Hindlimb muscle (tissue), 1 donor: ENCODE results near the gene DACH1. TPM values are rescaled to one million over a fixed set of nuclear protein-coding genes. Genes with fewer than 3 reads are reported as not detected.

Experiments used
- DNase-seq: peaks from one replicate; pipeline ENCODE4 v3.0.0-alpha.2; 2013
- polyA plus RNA-seq: library from polyadenylated mRNA; unstranded; fragments of 120-200 nt; gene quantifications from one replicate; pipeline ENCODE4 v1.2.1, GENCODE V29; 2013; ENCODE audit not compliant: insufficient read length

Gene DACH1
- polyA plus RNA-seq, 1 donor = 13.9 TPM

DNA sequence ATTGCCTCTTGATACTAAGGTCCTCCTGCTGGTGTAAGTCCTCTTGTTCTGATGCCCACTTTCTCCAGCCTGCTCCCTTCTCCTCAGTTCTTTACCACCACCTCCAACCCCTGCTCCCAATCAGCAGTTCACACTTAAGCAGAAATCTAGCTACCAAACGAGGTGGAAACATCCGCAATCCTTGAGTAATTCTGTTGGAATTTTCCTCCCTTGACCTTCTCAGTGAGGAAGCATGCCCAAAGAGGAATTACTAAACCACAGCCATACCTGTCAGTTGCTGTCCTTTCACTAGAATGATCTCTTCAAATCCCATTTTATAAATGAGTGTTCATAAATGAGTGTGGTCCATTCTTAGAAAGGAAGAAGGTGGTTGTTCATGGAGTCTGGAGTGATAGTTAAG lies 289.9 kb downstream of the DACH1 start:
- DNase-seq = no peak

DNA sequence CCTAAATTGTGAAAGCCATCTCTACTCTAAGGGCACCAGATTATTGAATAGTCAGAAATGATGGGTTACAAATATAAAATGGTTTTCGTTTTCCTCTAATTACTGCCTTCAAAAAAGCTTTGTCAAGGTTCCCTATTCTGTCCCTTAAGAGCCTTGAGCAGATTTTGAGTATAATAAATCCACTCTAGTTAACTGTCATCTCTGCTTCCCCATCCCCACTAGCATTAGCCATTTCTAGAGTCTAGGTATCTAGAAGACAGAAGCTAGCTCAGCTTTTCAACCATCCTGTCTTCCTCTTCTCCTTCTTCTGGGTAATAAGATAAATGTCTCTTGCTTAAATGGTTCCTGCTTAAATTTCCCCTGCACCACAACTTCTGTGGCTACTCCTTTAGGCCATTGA lies 290.4 kb downstream of the DACH1 start:
- no peak for DNase-seq

DNA sequence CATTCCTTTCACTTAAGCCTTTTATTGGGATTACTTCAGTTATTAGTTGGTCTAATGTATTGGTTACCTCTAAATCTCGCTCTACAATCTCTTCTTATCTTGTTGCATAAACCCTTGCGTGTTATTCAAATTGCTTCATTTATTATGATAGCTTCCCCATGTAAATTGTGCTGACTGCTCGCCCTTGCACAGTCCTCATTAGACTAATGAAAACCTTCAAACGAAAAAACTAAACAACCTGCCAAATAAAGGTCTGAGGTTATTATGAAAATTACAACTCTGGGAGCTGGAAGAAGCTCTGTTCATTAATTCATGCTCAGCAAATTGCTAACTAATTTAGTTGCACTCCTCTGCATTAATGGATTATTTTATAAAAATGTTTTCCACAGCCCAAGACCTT lies 320.1 kb downstream of the DACH1 start:
- DNase-seq = no peak

DNA sequence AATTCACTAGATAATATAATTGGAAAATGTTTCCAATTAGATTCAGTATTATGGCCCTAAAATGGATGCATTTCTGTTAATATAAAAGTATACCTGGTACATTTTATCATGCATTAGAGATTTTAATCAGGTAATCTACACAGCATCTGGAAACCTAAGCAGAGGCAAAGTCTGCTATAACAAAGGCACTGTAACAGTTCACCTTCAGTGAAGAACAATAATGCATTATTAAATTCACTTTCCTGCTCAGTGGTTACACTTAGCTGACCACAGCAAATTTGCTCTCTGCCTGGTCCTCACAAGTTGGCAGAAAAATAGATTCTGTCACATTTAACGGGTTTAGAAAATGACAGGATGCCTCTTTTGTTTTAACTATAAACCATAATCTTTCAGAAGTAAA lies 326.9 kb downstream of the DACH1 start:
- no peak for DNase-seq

DNA sequence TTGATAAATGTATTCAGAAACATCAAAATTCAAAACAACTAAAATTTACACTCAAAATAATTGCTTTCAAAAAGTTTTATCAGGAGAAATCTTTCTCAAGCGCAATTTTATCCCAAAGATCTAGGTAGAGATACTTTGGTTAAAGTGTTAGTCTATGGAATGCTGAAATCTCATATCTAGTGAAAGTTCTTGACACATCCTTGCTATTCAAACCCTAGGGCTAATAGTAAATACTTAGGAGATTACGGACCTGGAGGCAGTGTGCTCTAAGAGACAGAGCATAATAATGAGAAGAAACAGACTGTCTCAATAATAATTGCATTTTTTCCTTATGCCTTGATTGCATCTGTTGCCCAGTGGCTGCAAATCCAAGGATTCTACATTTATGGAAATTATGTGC lies 330.8 kb downstream of the DACH1 start:
- no peak for DNase-seq

DNA sequence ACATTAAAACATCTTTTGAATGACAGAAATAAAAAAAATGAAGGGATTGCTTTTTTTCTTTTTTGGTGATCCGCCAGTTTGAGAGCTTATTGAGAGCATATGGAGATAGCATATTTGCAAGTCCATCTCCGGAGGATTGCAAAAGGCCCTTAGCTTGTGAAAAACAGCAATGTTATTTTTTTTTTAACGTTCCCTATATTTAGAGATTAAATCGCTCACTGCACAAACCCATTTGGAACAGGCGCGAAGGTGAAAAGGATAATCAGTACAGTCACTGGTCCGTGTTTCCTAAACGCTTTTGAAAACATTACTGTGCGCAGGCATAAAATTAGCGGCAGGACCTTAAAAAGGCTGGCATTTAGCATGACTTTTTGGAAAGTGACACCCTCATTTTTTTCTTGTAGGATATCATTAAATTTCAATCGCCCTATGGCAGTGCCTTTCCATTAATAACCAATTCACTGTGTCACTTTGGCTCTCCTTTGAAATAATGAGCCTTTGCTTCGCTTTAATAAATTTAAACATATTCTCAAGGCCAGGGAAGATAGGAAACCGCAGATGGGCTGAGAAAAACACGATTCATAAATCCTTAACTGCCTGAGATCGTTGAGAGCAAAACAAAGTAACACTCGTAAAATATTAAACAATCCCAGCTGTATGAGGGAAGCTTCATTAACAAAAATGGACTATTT lies 342.2 kb downstream of the DACH1 start:
- DNase-seq = peak; percentile 40

DNA sequence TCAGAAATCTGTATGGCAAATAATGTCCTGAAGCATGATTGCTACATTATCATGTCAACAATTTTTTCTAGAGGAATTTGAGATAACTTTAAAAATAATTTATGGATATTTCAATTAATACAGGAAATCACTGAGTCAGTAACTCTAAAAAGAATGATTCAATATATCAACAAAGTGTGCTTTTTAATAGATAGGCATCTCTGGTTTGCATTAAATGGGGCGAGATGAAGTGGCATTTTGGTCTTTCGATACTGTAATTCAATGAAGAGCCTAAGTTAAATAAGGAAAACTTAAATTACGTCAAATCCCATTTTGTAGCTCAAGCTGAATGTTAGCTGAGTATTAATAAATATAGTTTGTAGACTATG lies 342.8 kb downstream of the DACH1 start:
- DNase-seq = no peak

DNA sequence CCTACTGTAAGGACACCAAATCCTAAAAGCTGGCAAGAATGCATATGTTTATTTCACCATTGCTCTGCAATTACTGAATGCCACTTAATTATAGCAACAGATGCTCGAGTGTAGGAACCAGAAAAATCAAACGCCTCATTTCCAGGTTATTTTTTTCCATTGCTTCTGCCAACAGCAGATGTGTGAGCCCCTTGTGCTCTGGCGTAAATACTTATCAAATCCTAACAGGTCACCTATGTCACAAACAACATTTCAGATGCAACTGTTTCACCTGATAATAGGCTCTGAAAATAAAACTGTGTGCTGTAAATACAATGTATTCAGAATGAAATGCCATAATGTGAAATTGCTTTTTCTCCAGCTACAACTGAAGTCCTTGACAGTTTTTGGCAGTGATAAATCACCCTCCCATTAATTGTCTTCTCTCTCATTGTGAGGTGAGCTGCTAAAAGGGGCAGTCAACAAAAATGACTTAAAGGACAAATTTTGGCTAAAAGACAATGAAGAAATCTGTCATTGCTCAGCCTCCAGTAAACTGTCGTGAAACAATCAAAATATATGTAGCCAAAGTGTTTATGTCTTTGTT lies 344.0 kb downstream of the DACH1 start:
- DNase-seq = no peak

DNA sequence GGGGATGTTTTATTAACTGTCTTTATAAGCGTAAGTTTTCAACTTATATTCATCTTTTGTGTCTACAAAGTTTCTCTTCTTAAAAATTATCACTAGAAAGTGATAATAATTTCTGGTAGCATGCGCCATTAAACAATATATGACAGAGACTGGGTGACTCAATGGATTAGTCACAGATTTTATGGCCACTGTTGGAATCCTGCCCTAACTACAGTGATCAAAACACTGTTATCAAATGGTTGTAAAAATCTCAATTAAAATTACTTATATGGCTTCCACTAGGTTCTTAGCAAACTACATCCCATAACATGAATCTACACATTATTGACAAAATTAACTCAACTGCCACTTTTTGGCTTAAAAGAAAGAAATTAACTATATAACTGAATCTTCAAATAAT lies 350.0 kb downstream of the DACH1 start:
- DNase-seq = no peak

DNA sequence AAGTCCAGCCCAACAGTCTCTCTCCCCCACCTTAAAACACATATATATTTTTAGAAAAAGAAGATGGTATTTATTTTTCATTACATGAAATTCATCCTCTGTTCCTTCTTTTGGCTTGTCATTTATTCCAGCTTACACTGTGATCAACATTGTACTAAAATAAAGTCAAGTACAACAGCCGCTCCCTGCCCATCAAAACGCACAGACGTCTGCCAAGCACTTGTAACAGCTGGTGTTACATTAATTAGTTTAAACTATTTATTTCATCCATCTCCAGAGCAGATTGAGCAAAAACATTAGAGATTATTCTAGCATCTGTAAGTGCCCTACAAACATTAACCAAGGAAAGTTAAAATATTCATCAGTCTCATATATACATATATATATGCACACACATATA lies 350.5 kb downstream of the DACH1 start:
- DNase-seq = no peak

DNA sequence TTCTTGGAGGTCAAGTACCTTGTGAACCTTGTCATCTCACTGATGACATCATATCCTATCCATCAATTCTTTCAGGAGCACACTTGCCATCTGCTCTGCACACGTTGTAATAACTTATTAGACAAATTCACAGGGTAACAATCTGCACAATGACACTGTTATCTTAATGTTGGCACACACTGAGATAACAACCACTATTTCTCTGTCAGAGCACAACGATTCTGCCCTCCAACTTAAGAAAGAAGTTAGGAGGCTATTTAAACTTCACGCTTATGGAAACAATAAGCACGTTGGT lies 351.3 kb downstream of the DACH1 start:
- DNase-seq = no peak

DNA sequence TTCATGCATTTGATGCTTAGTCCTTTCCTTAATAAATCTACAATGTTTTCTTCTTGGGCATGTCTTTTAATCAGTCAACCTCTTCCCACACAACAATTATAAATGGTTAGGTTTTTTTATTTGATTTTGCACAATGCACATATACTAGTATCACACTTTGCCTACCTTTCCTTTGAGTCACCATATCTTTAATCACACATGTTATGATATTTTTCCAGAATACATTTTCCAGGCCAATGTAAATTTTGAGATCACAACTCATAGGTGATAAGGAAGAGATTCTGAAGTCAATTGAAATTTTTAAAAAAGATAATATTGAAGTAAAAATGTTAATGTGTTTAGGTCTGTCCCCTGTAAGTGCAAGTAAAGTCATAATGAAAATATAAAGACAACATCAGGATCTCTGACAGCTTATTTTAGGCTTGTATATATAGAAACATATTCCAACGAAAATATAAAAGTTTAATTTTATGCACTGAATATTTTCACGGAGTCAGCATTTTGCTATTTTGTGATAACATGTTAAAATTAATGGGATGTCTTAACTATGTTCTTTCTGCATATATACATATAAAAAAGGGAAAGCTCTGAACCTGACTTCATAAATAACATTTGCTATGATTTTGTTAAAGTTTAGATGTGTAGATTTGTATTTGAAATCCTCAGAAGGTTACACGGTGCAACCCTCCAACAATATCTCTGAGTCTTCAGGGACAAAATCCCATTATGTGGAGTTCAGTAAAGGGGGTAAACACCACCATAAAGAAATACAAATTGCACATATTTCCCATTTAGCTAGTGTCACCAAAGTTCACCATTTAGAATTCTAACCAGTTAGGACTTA lies 351.9 kb downstream of the DACH1 start:
- no peak for DNase-seq

DNA sequence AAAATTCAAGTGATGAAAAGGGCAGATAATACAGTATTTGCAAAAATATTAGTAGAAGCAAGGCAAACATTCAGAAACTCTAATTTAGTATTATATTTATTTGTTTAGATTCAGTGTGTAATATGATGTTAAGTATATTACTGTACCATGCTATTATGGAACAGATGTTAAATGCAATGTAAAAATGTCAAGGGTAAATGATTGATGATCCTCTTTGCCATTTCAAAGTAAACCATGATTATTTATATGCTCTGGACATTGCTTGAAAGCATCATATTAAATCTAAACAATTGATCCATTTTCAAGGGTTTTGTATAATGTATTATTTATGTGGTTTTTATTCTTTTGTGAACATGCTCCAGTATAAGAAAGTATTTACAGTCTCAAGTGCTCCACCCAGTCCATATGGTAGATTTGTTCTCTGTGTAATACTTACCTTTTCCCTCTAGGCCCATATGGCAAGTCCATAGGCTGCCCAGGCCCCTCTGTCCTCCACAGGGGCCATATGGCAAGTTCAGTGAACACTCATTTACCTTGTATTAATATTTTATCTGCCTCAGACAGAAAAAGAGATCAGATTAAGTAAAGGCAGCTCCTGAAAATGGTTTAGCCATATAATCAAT lies 353.5 kb downstream of the DACH1 start:
- no peak for DNase-seq

DNA sequence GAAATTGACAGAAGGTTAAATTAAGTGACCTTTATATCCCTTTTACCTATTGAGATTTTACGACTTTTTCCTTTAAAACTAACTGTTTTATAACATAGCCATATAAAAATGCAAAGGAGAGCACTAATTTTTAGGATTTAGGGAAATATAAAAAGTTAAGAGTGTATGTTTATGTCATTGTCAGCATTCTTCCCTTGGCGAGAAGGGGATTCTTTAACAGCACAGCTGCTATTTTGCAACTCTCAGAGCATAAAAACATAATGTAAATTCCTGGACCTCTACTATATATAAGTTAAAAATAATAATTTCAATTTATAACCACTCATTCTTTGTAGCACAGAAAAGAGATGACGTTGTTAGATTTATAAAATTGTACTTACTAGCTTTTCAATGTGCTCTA lies 363.2 kb downstream of the DACH1 start:
- DNase-seq = peak; percentile 36

DNA sequence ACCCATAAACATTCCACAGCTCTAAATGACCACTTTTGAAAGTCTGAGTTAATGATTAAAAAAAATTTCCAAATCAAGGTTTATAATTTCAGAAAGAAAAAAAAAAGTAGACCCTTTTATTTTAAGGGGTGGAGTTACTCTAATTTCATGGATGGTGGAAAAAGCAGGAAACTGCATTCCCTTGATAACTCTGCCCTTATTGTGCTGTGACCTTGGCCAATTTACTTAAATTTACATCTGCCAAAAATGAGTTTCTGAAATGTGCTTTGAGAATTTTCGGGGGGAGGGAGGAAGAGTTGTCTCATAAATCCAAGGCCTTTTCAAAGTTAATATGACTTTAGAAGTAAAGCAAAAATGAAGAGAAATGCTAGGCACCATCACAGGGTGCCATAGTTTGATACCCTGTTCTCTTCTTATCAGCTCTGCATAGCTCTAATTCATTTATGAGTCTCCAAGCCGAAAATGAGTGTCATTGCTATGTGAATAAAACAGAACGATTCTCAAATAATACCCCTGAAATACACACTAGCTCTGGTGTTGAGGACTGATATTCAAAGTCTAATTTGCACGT lies 367.0 kb downstream of the DACH1 start:
- DNase-seq = no peak

DNA sequence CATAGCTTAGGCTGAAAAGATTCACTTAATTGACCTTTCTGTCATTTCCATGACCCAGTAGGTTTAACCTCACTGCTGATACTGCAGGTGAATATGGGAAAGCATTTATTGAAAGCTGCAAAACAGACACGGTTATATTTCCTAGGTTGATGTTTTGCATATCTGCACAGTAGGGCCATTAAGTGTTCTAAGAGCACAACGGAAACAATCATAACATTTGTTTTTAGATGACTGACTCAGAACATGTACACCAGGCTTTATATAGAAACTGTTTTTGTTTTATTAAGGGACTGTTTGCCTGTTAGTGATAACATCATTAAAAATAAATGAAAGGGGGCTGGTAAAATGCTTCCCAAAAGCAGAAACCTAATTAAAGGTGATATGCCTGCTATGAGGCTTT lies 367.8 kb downstream of the DACH1 start:
- DNase-seq = no peak

DNA sequence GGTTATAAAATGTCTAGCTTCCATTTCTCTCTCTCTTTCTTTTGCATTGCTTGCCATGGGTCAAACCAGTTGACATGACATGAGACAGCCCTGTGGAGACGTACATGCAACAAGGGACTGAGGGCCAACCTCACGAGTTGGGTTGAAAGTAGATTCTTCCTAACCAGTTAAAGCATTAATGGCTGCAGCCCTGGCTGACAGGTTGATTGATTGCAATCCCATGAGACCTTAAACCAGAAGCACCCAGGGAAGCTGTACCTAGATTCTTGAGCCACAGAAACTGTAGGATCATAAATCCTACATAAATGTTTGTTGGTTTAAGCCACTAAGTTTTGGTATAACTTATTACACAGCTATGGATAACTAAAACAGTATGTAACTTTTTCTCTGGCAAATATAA lies 373.8 kb downstream of the DACH1 start:
- DNase-seq = no peak

DNA sequence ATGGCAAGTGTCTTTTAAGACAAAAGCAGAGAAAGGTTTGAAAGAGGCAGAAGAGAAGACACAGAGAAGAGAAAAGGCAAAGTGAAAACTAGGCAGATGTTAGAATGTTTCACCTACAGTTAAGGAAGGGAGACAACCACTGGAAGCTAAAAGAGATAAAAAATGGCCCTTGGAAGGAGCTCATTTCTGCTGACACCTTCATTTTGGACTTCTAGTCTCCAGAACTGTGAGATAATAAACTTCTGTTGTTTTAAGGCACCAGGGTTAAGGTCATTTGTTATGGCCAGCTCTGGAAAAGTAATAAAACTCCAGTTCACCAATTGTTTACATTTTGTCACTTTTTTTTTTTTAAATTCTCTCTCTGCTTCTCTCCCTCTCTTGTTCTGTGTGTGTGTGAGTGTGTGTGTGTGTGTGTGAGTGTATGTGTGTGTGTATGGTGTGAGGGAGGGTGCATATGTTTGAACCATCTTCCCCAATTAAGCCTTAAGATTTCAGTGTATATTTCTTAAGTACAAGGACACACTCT lies 374.6 kb downstream of the DACH1 start:
- DNase-seq = no peak

DNA sequence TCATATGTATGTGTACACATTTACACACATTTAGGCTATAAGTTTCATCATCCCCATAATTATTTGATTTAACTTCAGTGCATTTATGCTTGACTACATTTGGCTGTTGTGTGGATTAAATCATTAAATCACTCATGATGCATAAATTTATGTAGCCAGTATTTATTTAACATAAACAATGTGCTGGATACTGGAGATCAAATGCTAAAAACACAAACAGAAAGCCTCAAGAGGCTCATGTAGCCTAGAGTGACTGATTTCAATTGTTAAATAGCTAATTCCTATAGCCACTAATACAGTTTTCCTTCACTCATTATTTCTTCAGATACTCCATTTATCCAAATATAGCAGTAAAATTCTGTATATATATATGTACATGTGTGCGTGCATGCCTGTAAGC lies 376.0 kb downstream of the DACH1 start:
- no peak for DNase-seq

DNA sequence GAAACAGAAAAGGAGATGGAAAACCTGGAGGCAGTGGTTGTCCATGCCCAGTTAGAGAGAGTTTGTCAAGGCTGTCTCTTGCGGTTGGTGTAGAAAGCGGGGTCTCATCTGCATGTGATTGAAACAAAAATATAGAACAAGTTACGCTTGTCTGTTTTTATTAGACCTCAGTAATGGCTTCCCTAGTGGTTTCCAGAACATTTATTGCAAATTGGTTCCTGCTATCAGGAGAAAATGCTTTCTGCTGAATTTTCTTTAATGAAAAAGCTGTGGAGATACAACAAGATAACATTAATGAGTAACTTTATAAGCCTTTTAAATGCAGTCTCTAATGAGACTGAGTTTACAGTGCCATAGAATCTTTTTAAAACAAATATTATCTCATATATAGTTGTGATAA lies 378.0 kb downstream of the DACH1 start:
- no peak for DNase-seq

DNA sequence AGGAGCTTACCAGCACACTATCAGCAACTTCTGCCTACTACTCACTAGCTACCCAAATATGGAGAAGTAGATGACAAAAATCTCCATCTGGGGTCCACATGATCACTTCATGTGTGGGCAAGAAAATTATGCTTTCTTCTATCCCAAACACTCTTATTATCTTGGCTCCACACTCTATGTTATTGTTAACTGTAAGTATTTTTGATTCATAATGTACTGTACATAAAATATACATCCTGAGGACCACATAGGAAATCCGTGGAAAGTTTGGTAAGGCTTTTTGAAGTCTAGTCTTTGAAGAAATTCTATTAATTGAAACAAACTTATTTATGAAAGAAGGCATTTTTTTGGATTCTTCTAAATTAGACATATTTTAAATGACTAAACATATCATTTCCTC lies 378.8 kb downstream of the DACH1 start:
- DNase-seq = no peak

DNA sequence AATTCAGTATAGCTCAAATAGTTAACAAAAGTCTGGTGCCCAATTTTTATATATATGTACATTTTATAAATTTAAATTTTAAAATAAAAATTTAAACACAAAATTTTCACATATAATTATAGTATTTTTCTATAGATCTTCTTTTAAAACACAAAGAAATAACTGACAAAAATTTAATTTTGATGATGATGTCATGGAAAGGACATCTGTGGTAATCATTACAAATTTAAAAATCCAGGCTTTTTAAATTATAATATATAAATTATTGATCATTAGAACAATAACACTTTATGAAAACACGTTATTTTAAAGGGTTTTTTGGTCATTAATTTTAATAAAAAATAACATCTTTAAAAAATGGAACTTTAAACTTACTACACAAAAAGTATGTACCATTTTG lies 381.1 kb downstream of the DACH1 start:
- DNase-seq = no peak

DNA sequence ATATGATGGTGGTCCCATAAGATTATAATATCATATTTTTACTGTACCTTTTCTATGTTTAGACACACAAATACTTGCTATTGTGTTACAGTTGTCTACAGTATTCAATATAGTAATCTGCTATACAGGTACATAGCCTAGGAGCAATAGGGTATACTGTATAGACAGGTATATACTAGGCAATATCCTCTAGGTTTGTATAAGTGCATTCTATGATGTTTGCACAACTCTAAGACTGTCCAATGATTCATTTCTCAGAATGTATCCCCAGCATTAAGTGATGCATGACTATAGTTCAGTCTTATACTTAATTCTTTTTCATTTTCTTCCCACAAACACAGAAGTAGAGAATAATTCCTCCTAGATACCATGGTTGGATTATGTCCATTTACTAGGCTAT lies 383.3 kb downstream of the DACH1 start:
- no peak for DNase-seq
